HG02943 (cell line): Measurements from ENCODE around the gene SHC3.

Experiments used
- ATAC-seq: cut with Tn5 transposase; IDR thresholded peaks from one replicate; pipeline ENCODE4 v1.9.1; 2021; ENCODE audit warnings: mild to moderate bottlenecking, low read depth, moderate library complexity; ENCODE audit not compliant: unreplicated experiment

The SHC3 gene

DNA sequence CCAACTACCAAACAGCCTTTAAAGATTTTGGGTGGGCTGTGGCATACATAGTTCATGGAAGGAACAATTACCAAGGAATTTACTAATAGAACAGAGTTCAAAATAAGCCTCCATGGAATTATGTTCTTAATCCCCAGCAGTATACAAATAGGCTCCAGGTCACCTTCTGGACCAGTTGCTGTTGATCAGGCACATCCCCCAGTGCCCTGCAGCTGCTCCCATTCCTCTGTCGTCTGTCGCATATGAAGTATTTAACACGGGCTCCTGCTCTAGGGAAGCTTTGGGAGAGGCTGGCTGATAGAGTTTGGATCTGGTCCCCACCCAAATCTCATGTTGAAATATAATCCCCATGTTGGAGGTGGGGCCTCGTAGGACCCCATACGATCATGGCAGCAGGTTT, 17.8 kb downstream of the SHC3 start:
- no peak for ATAC-seq

DNA sequence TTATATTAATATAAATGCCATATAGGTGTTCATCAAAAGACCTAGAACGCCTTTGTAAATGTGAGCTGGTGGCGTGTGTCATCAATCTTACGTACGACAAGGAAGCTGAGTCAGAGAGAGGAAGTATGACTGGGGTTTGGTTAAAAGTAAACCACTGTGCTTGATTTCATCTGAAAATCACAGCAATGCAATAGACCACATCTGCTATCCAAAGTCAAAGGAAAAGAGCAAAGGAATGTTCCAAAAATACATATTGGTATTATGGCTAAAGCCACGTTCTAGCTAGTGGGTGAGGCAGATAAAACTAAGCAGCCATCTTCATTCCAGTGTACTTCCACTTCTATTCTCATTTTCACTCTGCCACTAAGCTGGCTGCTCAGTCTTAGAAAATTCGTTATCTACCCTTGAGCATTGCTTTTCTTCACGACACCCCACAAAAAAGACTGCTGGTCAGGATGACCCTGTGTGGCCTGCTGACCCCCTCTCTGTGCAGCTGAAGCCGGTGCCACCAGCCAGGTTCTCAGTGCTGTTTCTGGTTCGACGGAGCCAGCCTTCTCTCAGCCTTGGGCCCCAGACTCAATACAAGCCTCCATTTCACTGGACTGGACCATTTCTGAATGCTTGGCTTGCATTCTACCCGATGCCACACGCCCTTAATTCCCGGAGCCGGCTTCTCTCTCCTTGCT, 23.8 kb downstream of the SHC3 start:
- ATAC-seq = no peak

DNA sequence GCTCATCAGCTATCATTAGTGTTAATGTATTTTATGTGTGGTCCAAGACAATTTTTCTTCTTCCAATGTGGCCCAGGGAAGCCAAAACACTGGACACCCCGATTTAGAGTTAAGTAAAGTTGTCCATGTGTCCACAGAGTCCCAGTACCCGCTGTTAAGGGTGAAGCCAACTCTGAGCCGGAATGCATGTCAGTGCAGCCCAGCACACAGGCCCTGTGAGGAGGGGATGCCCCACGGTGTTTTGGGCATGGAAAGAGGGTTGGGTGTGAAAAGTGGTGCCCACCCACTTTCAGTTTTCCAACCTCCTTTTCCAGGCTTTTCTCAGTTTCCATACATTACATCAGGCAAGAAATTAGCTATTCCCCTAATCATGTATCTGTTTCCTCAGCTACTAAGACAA, 24.4 kb downstream of the SHC3 start:
- ATAC-seq = no peak

GRCh38 chr9:89153232-89154017, 25.2 kb downstream of the SHC3 start:
- ATAC-seq = no peak

DNA sequence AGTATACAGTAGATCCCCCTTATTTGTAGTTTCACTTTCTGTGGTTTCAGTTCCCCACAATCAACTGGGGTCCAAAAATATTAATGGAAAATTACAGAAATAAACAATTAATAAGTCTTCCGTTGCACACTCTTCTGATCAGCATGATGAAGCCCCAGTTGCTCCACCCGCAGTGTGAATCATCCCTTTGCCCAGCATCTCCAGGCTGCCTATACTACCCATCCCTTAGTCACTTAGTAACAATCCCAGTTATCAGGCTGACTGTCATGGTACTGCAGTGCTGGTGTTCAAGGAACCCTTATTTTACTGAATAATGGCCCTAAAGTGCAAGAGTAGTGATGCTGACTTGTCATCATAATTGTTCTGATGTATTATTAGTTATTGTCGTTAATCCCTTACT, 28.9 kb downstream of the SHC3 start:
- ATAC-seq = no peak

DNA sequence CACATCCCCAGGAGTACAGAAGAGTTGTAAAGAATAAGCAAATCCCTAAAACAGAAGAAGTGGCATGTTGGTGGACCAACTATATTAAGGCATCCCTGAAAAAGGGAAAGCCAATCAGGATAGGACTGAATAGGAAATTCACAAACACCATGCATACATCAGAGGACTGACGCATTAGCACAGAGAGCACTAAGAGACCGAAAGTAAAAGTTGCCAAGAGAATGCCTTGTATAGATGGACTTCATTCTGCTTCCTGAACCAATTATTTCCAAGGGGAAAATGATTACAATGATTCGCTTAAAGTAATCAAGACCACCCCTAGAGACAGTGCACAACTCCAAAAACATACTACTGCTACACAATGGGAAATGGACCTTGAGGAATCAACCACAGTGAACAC, 33.5 kb downstream of the SHC3 start:
- no peak for ATAC-seq

DNA sequence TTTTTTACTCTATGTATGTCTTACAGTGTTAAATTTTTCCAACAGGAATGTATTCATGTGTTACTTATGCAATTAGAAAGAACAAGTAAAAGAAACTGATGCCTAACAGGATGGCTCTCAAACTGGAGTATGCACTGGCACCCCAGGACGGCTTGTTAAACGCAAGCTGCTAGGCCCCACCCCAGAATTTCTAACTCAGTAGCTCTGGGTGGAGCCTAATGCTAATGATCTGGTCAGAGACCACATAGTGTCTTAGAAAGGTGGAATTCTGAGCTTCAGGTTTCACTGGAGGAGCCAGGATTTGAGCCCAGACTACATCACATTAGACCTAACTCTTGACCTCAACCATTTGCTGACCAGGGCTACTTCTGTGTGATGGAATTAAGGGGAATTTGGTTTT, 34.4 kb downstream of the SHC3 start:
- ATAC-seq = no peak

DNA sequence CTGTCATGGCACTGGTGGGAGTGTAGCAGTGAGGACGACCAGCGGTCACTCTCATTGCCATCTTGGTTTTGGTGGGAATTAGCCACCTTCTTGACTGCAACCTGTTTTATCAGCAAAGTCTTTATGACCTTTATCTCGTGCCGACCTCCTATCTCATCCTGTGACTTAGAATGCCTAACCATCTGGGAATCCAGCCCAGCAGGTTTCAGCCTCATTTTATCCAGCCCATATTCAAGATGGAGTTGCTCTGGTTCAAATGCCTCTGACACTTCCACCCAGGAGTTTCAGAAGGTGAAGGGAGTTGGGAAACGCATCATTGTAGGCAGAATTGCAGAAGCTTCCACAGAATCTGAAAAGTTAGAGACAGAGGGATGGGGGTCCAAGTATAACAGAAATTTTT, 35.4 kb downstream of the SHC3 start:
- no peak for ATAC-seq

- ATAC-seq = no peak
Measured at GRCh38 chr9:89139455-89139854, 39.2 kb downstream of the SHC3 start.

DNA sequence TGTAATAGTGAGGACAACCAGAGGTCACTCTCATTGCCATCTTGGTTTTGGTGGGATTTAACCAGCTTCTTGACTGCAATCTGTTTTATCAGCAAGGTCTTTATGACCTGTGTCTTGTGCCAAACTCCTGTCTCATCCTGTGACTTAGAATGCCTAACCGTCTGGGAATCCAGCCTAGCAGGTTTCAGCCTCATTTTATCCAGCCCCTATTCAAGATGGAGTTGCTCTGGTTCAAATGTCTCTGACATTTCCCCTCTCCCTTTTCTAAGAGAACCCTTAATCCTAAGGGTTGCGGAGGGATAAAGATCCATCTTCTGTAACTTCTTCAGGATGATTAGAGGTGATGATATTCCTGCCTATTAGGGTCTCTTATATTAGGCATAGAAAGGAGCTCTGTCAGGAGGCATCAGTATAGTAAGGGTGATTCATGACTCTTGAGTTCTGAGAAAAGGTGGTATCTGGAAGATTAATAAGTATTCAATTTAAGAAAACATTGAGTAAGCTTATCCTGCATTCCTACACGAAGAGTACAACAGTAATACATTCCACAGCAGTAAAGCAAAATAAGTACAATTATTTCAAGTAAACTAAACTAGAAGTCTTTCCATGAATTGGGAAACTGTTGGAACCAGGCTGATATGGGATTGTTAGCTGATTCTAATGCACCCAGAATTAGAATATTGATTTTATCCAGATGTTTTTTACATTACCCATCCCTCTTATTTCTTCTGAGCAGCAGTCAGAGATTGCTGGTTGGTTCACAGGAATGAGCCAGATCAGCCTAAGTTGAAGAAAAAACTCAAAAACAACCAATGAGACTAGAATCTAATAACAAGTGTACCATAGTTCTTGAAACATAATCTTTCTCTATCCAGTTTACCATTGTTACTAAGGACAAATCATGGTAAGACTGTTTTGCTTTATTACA, 39.9 kb downstream of the SHC3 start:
- ATAC-seq = no peak

GRCh38 chr9:89137542-89138462, 40.8 kb downstream of the SHC3 start:
- no peak for ATAC-seq

DNA sequence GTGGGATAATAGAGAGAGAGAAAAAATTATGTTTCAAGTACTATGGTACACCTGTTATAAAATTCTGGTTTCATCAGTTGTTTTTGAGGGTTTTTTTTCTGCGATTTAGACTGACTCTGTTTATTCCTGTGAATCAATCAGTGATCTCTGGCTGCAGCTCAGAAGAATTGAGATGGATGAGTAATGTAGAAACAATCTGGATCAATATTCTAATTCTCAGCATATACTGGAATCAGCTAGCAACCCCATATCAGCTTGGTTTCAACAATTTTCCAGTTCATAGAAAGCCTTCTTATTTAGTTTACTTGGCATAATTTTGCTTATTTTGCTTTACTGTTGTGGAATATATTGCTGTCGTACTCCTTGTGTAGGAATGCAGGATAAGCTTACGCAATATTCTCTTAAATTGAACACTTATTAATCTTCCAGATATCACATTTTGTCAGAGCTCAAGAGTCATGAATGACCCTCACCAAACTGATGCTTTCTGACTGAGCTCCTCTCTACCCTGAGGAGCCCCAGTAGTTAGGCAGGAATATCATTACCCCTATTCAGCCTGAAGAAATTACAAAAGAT, 42.9 kb downstream of the SHC3 start:
- ATAC-seq = no peak

GRCh38 chr9:89134709-89135108, 43.9 kb downstream of the SHC3 start:
- no peak for ATAC-seq

- ATAC-seq = no peak
Measured at GRCh38 chr9:89122949-89123348, 55.7 kb downstream of the SHC3 start.

DNA sequence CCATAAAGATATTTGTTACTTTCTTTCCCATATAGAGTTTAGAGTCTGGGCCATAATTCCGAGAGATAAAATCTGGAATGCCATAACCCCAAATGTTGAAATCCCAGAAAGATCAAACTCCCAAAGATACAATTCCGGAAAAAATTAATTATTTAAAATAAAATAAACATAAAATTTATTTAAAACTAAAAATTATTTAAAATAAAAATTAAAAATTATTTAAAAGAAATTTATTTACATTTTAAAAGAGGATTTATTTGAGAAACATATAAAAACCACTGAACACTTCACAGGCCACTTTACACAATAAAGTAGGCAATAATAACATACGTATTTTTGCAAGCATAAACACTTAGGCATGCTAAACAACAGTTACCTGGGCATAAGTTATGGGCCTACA, 57.9 kb downstream of the SHC3 start:
- ATAC-seq = no peak

GRCh38 chr9:89116805-89117192, 61.8 kb downstream of the SHC3 start:
- no peak for ATAC-seq

DNA sequence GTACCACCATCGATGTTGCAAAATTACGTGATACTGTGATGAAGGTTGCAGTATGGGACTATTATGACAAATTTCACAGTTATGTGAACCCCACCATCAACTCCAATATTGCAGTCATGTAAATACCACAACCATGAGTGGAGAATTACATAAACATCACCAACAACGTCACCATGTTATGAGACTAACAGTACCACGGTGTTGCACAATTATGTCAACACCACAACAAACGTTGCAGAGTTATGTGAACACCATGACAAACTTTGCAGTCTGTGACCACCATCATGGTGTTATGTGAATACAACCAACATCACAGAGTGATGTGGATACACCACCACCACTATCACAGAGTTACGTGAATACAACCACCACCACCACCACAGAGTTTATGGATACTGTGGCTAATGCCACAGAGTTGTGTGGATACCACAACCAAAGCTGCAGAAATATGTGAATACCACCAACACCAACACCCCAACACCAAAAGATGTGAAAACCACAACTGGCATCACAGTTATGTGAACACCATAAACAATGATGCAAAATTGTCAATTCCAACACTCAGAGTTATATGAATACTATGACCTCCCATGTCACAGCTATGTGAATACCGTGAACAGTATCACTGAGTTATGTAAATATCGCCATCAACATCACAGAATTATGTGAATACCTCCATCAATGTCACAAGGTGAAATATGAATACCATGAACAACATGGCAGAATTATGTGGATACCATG, 62.4 kb downstream of the SHC3 start:
- ATAC-seq = no peak

- no peak for ATAC-seq
Measured at GRCh38 chr9:89115426-89115825, 63.2 kb downstream of the SHC3 start.

- ATAC-seq = no peak
Measured at GRCh38 chr9:89114741-89115140, 63.9 kb downstream of the SHC3 start.
